ENCODE measurements around the gene DPP9. TPM values are rescaled to one million over a fixed set of nuclear protein-coding genes. Genes with fewer than 3 reads are reported as not detected.

Gene DPP9
- total and polyA plus RNA-seq, 2 of the 4 experiments (the other 2 are of a cell fraction), result 12.4 to 33.0 TPM

- dilution Hi-C loops (cut with HindIII; ENCODE audit: low sequenced_read_pairs, unreplicated experiment), result no loop called here
- Histone ChIP-seq H2AK5ac (ENCODE audit: low read depth, low read length) (peak overlapping the region; percentile 95), H3K14ac (replicated peaks; ENCODE audit: low read depth, low read length) (peak overlapping the region; percentile 89), H3K9ac (ENCODE audit: low read depth, low read length) (no peak overlapping the region), H4K5ac (ENCODE audit: low read depth, low read length) (peak overlapping the region; percentile 74; the same call in 1 of the 2 replicates), H3K18ac (ENCODE audit: low read depth, low read length) (peak overlapping the region; percentile 79; the same call in 1 of the 2 replicates), H3K27me3 (ENCODE audit: control insufficient read depth, insufficient read depth, low read length) (no peaks in the 10 kb centered on the region), H2BK5ac (ENCODE audit: low read depth, low read length, poor library complexity, severe bottlenecking) (peak overlapping the region; percentile 98), H3K36me3 (ENCODE audit: control insufficient read depth, insufficient read depth, low read length) (peaks cover 74% of the 10 kb centered on the region), H2AFZ (replicated peaks; ENCODE audit: low read length, poor library complexity) (peak overlapping the region; percentile 78), H3K9me1 (ENCODE audit: insufficient read depth, low read length) (peaks cover 15% of the 10 kb centered on the region), H4K91ac (ENCODE audit: insufficient read depth, low read depth, low read length) (peak overlapping the region; percentile 93), H4K8ac (ENCODE audit: low read depth in 2 of 2, low read length in 2 of 2) (peak overlapping the region; percentile 87 to 88), H4K20me1 (ENCODE audit: insufficient read depth, low read length) (no peaks in the 10 kb centered on the region), H3K4me1 (ENCODE audit: control insufficient read depth, insufficient read depth, low read length) (peaks cover 15% of the 10 kb centered on the region), H3K4ac (ENCODE audit: low read depth, low read length) (peak overlapping the region; percentile 97), H3K23ac (ENCODE audit: low read depth, low read length) (peak overlapping the region; percentile 50; the same call in 1 of the 2 replicates), H3K79me1 (ENCODE audit: low read depth in 1 of 2, low read length in 2 of 2) (peaks cover 27 to 87% of the 10 kb centered on the region in 2 experiments), H3K4me3 (ENCODE audit: insufficient read depth, low read depth, low read length) (no peak overlapping the region), H3K4me2 (ENCODE audit: low read depth, low read length) (no peak overlapping the region; the same call in 1 of the 2 replicates), H3K56ac (ENCODE audit: extremely low read depth, insufficient read depth, low read length) (no peak overlapping the region), H3K9me3 (ENCODE audit: control insufficient read depth, insufficient read depth, low read length) (no peaks in the 10 kb centered on the region), H2BK120ac (ENCODE audit: low read depth, low read length) (peak overlapping the region; percentile 97), H2BK20ac (ENCODE audit: low read depth, low read length) (peak overlapping the region; percentile 90), H3K27ac (ENCODE audit: insufficient read depth, low read length) (peak overlapping the region; percentile 77), H2BK15ac (ENCODE audit: low read depth, low read length) (peak overlapping the region; percentile 96; the same call in 2 of the 3 replicates), H2AK9ac (replicated peaks; ENCODE audit: low read depth, low read length, poor library complexity) (peak overlapping the region; percentile 100)
- ATAC-seq (ENCODE audit: low read depth) (peak; percentile 92), DNase-seq (peak; percentile 97)
- POLR2A ChIA-PET (ENCODE audit: unreplicated experiment), result interaction anchor here (0.6 kb wide), 2 partner anchors 17 to 827 kb away, joined by 4 to 5 read pairs; no protein-coding TSS in a partner anchor
- intact Hi-C loops (cut with micrococcal nuclease), result no loop called here
- BruUV-seq (replicated peaks), result no TSS peak
- in situ Hi-C loops (cut with MboI; ENCODE audit: low sequenced_read_pairs), result no loop called here
- CTCF ChIA-PET, result no interaction called here
- 50% methylated on average over 17 of the region's 32 CpGs; no CpG with 5 or more reads in 1 of the 2 experiments for WGBS, 2 experiments (ENCODE audit: extremely low coverage in 2 of 2, insufficient read length in 1 of 2)
- TF ChIP-seq BHLHE40 (IDR thresholded peaks at IDR 0.05; ENCODE audit: low read depth, low read length) (peak; percentile 83), USF2 (IDR thresholded peaks at IDR 0.05; ENCODE audit: low read depth, low read length) (peak; percentile 81), CHD1 (IDR thresholded peaks at IDR 0.05; ENCODE audit: low read depth, low read length) (no peak), CTCF (conservative IDR thresholded peaks at IDR 0.05; ENCODE audit: low read depth, low read length) (no peak), ELK1 (IDR thresholded peaks at IDR 0.05; ENCODE audit: borderline replicate concordance, low read depth, low read length) (no peak), POLR2A (IDR thresholded peaks at IDR 0.05; ENCODE audit: low read depth, low read length) (no peak; the same call in 1 of the 2 replicates), RCOR1 (IDR thresholded peaks at IDR 0.05; ENCODE audit: insufficient replicate concordance, low read length) (peak; percentile 44), MXI1 (IDR thresholded peaks at IDR 0.05; ENCODE audit: borderline replicate concordance, low read depth, low read length) (peak; percentile 92), FOS (IDR thresholded peaks at IDR 0.05; ENCODE audit: low read depth, low read length) (peak; percentile 76), RAD21 (IDR thresholded peaks at IDR 0.05; ENCODE audit: low read length) (0 out of 2 replicates have a peak, but pooled peaks have one; percentile 1), SMC3 (IDR thresholded peaks at IDR 0.05; ENCODE audit: low read depth, low read length) (no peak), MAFK (IDR thresholded peaks at IDR 0.05; ENCODE audit: low read depth, low read length) (no peak)
Measured at GRCh38 chr19:4713384-4713951, 10.2 kb downstream of the DPP9 start.

All from IMR-90 (cell line).